Liver (tissue), 3 donors: ENCODE data around the gene DRG1.

ENCODE experiments used
- FOXA2 ChIP-seq: IDR thresholded peaks from 2 replicates; pipeline ENCODE4 v1.6.1; 2016; ENCODE audit warnings: antibody characterized with exemption
- GABPA ChIP-seq, 2 donors: IDR thresholded peaks in 1 of 2; conservative IDR thresholded peaks in 1 of 2; 2 replicates each; pipeline ENCODE4 v1.6.1; 2016; ENCODE audit warnings: antibody characterized with exemption in 2 of 2, mild to moderate bottlenecking in 1 of 2, moderate library complexity in 1 of 2
- NR2F2 ChIP-seq: IDR thresholded peaks from 2 replicates; pipeline ENCODE4 v1.6.1; 2016; ENCODE audit warnings: antibody characterized with exemption
- RAD21 ChIP-seq, 2 donors: IDR thresholded peaks; 2 replicates each; pipeline ENCODE4 v1.6.1; 2016; ENCODE audit warnings: antibody characterized with exemption in 2 of 2, mild to moderate bottlenecking in 2 of 2
- TF ChIP-seq, protein P1 (sequence below): fragments of 150-350 bp; IDR thresholded peaks from 2 replicates; pipeline ENCODE4 v1.5.1; 2017; ENCODE audit warnings: improper control_type of control experiment, low read depth, low read length; ENCODE audit not compliant: missing input control
- TF ChIP-seq, protein P2 (sequence below): IDR thresholded peaks from 2 replicates; pipeline ENCODE4 v1.6.1; 2016; ENCODE audit warnings: antibody characterized with exemption, mild to moderate bottlenecking
- TF ChIP-seq, protein P3 (sequence below): IDR thresholded peaks from 2 replicates; pipeline ENCODE4 v1.6.1; 2016; ENCODE audit warnings: antibody characterized with exemption
- TF ChIP-seq, protein P4 (sequence below): IDR thresholded peaks from 2 replicates; pipeline ENCODE4 v1.6.1; 2016; ENCODE audit warnings: antibody characterized with exemption
- donor health status: healthy.
- donor health status: healthy.

DNA sequence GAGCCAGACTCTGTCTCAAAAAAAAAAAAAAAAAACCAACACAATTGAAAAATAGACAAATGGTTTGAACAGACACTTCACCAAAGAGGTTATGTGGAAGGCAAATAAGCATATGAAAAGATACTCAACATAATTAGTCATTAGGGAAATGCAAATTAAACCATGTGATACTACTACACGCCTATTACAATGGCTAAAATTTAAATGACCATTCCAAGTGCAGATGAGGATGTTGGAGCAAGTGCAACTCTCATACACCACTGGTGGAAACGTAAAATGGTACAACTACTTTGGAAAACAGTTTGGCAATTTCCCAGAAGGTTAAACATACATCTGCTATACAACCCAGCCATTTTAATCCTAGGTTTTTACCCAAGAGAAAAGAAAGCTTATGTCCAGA is 65.9 kb downstream of the DRG1 start:
- TF ChIP-seq, protein P1, sequence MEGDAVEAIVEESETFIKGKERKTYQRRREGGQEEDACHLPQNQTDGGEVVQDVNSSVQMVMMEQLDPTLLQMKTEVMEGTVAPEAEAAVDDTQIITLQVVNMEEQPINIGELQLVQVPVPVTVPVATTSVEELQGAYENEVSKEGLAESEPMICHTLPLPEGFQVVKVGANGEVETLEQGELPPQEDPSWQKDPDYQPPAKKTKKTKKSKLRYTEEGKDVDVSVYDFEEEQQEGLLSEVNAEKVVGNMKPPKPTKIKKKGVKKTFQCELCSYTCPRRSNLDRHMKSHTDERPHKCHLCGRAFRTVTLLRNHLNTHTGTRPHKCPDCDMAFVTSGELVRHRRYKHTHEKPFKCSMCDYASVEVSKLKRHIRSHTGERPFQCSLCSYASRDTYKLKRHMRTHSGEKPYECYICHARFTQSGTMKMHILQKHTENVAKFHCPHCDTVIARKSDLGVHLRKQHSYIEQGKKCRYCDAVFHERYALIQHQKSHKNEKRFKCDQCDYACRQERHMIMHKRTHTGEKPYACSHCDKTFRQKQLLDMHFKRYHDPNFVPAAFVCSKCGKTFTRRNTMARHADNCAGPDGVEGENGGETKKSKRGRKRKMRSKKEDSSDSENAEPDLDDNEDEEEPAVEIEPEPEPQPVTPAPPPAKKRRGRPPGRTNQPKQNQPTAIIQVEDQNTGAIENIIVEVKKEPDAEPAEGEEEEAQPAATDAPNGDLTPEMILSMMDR = no peak
- no peak for TF ChIP-seq GABPA (IDR thresholded peaks at IDR 0.05 in 1 of 2, conservative IDR thresholded peaks at IDR 0.05 in 1 of 2)
- TF ChIP-seq, protein P2, sequence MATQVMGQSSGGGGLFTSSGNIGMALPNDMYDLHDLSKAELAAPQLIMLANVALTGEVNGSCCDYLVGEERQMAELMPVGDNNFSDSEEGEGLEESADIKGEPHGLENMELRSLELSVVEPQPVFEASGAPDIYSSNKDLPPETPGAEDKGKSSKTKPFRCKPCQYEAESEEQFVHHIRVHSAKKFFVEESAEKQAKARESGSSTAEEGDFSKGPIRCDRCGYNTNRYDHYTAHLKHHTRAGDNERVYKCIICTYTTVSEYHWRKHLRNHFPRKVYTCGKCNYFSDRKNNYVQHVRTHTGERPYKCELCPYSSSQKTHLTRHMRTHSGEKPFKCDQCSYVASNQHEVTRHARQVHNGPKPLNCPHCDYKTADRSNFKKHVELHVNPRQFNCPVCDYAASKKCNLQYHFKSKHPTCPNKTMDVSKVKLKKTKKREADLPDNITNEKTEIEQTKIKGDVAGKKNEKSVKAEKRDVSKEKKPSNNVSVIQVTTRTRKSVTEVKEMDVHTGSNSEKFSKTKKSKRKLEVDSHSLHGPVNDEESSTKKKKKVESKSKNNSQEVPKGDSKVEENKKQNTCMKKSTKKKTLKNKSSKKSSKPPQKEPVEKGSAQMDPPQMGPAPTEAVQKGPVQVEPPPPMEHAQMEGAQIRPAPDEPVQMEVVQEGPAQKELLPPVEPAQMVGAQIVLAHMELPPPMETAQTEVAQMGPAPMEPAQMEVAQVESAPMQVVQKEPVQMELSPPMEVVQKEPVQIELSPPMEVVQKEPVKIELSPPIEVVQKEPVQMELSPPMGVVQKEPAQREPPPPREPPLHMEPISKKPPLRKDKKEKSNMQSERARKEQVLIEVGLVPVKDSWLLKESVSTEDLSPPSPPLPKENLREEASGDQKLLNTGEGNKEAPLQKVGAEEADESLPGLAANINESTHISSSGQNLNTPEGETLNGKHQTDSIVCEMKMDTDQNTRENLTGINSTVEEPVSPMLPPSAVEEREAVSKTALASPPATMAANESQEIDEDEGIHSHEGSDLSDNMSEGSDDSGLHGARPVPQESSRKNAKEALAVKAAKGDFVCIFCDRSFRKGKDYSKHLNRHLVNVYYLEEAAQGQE = no peak
- no peak for TF ChIP-seq RAD21 (IDR thresholded peaks at IDR 0.05)
- TF ChIP-seq, protein P3, sequence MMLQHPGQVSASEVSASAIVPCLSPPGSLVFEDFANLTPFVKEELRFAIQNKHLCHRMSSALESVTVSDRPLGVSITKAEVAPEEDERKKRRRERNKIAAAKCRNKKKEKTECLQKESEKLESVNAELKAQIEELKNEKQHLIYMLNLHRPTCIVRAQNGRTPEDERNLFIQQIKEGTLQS = no peak
- TF ChIP-seq NR2F2 = no peak
- TF ChIP-seq, protein P4, sequence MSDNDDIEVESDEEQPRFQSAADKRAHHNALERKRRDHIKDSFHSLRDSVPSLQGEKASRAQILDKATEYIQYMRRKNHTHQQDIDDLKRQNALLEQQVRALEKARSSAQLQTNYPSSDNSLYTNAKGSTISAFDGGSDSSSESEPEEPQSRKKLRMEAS = no peak
- no peak for TF ChIP-seq FOXA2
